Inflammatory macrophage treated with lipopolysaccharide for 1 hour (primary cell): ENCODE results near the gene NLGN1.

Experiments
- DNase-seq, 2 donors: peaks; one replicate each; pipeline ENCODE4 v3.0.0-alpha.2; 2020 to 2022

Gene NLGN1

GRCh38 chr3:174020156-174020555 lies 622.6 kb downstream of the NLGN1 start:
- DNase-seq = no peak

GRCh38 chr3:174023421-174023820 lies 625.9 kb downstream of the NLGN1 start:
- DNase-seq = no peak

- no peak for DNase-seq
These were observed 631.1 kb downstream of the NLGN1 start for GRCh38 chr3:174028673-174029072.

GRCh38 chr3:174035328-174035886 lies 637.9 kb downstream of the NLGN1 start:
- no peak for DNase-seq

- DNase-seq = no peak
These were observed 648.8 kb downstream of the NLGN1 start for GRCh38 chr3:174046311-174046710.

GRCh38 chr3:174049472-174049871 lies 651.9 kb downstream of the NLGN1 start:
- no peak for DNase-seq

GRCh38 chr3:174051191-174051590 lies 653.6 kb downstream of the NLGN1 start:
- no peak for DNase-seq

GRCh38 chr3:174058804-174059203 lies 661.3 kb downstream of the NLGN1 start:
- no peak for DNase-seq

GRCh38 chr3:174060431-174060830 lies 662.9 kb downstream of the NLGN1 start:
- DNase-seq = no peak

GRCh38 chr3:174061162-174061561 lies 663.6 kb downstream of the NLGN1 start:
- no peak for DNase-seq

- no peak for DNase-seq
These were observed 664.2 kb downstream of the NLGN1 start for GRCh38 chr3:174061731-174062130.

GRCh38 chr3:174062923-174063322 lies 665.4 kb downstream of the NLGN1 start:
- DNase-seq = no peak

- DNase-seq = no peak
These were observed 670.5 kb downstream of the NLGN1 start for GRCh38 chr3:174068035-174068434.

GRCh38 chr3:174072675-174073074 lies 675.1 kb downstream of the NLGN1 start:
- DNase-seq = no peak

GRCh38 chr3:174083706-174084105 lies 686.2 kb downstream of the NLGN1 start:
- no peak for DNase-seq

- no peak for DNase-seq
These were observed 692.0 kb downstream of the NLGN1 start for GRCh38 chr3:174089592-174089991.

- DNase-seq = no peak
These were observed 697.1 kb downstream of the NLGN1 start for GRCh38 chr3:174094669-174095068.

GRCh38 chr3:174097686-174098085 lies 700.1 kb downstream of the NLGN1 start:
- DNase-seq = no peak

GRCh38 chr3:174098746-174099145 lies 701.2 kb downstream of the NLGN1 start:
- no peak for DNase-seq

GRCh38 chr3:174099724-174100123 lies 702.2 kb downstream of the NLGN1 start:
- DNase-seq = no peak

- no peak for DNase-seq
These were observed 703.2 kb downstream of the NLGN1 start for GRCh38 chr3:174100744-174101143.

- DNase-seq = no peak
These were observed 703.7 kb downstream of the NLGN1 start for GRCh38 chr3:174101244-174101643.

GRCh38 chr3:174102274-174102673 lies 704.7 kb downstream of the NLGN1 start:
- no peak for DNase-seq

GRCh38 chr3:174102866-174103265 lies 705.3 kb downstream of the NLGN1 start:
- DNase-seq = no peak

GRCh38 chr3:174110761-174111160 lies 713.2 kb downstream of the NLGN1 start:
- peak; percentile 17 to 26 for DNase-seq

GRCh38 chr3:174111776-174112175 lies 714.2 kb downstream of the NLGN1 start:
- DNase-seq = no peak
